ENCODE data around the gene TOMM70. TPM values are rescaled to one million over a fixed set of nuclear protein-coding genes. Genes with fewer than 3 reads are reported as not detected.
"Not testable (repeated sequence)": the region's sequence is repeated elsewhere in the genome, so short reads cannot be mapped to it uniquely, and the experiment has no call there.

The TOMM70 gene
- polyA plus RNA-seq (ENCODE audit: insufficient read length in 4 of 4) = 10 to 100 TPM; 62.8 to 75.6 (median 67.7) TPM

DNA sequence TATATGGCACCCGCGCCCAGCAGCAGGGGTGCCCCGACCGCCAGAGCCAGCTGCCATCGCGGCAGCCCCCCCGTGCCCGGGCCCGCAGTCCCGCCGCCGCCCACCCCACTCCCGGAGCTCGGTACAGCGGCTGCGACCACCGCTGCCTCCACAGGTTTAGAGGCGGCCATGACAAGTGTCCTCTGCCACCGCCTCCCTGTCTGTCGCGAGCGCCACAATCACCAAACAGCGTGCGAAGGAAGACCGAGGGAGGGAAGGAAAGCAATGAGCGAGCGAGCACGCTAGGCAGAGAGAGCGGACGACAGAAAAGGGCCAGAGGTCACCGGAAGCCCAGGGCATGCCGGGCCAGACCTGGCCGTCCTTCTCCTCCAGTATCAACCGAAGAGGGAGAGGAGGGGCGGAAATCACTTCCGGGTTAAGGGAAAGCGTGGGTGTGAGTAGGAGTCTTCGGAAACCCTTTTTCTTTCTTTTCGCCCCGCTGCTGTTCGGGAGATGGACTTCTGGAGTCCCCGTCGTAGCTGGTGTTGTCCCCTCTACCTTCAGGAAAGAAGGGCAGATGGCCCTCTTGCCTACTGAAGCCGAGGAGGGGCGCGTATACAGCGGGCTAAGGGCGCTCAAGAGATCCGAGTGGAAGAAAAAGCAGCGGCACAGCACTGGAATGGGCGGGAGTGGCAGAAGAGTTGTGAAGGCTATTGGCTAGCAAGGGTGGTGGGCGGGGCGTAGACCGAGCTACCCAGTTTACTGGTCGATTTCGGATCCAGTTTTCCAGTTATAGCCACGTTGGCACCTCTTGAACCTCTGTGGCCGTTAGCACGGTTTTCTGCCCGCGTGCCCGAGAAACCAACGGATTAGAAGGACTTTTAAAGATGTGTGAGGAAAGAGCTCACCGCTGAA is at the start of gene TOMM70, which contains the start of gene LNP1:
Gene TOMM70, minus strand, starts transcription at position 310 of the 894 bp plus-strand sequence. Its CDS starts 140 bp downstream, at position 170.
Gene LNP1, plus strand, starts transcription at position 760 of the 894 bp plus-strand sequence. CDS start 28,191 bp downstream, outside the sequence.
- peak; percentile 95 to 98 (median 98) for DNase-seq (ENCODE audit: low read depth in 4 of 4, low spot score in 2 of 4)

- no peak for DNase-seq (ENCODE audit: low read depth in 4 of 4, low spot score in 2 of 4)
Observed at GRCh38 chr3:100449214-100449613, 48.3 kb upstream of the TOMM70 start.

- no peak for DNase-seq (ENCODE audit: low read depth in 4 of 4, low spot score in 2 of 4)
Observed at GRCh38 chr3:100448079-100448478, 47.2 kb upstream of the TOMM70 start.

DNA sequence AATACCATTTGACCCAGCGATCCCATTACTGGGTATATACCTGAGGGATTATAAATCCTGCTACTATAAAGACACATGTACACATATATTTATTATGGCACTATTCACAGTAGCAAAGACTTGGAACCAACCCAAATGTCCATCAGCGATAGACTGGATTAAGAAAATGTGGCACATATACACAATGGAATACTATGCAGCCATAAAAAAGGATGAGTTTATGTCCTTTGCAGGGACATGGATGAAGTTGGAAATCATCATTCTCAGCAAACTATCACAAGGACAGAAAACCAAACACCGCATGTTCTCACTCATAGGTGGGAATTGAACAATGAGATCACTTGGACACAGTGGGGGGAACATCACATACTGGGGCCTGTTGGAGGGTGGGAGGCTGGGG is 46.2 kb upstream of the TOMM70 start:
- not testable (repeated sequence) for DNase-seq (ENCODE audit: low read depth in 4 of 4, low spot score in 2 of 4)

GRCh38 chr3:100443690-100444089 is 42.8 kb upstream of the TOMM70 start:
- no peak for DNase-seq (ENCODE audit: low read depth in 4 of 4, low spot score in 2 of 4)

- DNase-seq (ENCODE audit: low read depth in 4 of 4, low spot score in 2 of 4) = no peak
Observed at GRCh38 chr3:100440895-100441294, 40.0 kb upstream of the TOMM70 start.

- no peak for DNase-seq (ENCODE audit: low read depth in 4 of 4, low spot score in 2 of 4)
Observed at GRCh38 chr3:100438623-100438974, 37.7 kb upstream of the TOMM70 start.

DNA sequence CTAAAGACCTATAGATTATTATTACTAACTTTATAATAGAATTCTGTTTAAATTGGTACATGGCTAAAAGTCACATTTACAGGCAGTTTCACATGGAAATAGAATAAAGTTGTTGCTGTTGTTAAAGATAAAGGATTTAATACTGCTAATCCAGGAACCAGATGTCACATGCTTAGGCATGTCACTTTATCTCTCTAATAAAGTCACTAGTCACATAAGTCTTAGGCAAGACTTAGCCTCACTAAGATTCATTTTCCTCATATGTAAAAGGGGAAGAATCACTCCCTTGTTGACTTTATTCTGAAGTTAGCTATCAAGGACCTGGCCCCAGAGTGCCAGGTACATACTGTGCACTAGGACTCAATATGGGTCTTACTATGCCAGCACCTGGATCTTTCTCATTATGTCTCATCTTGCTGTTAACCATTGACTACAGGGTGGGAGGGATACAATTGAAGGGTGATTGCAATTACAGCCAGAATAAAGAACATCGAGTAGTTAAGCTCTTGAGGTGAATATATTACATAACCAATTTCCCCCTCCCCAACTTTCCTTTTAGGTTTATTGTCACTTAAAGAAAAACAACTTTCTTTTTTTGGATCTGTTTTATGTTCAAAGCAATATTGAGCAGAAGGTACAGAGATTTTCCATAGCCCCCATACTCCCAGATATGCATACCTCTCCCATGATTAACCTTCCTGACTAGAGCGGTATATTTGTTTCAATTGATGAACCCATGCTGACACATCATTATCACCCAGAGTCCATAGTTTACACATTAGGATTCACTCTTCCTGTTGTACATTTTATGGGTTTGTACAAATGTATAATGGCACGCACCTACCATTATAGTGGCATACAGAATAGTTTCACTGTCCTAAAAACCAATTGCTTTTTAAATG is 37.1 kb upstream of the TOMM70 start:
- DNase-seq (ENCODE audit: low read depth in 4 of 4, low spot score in 2 of 4) = no peak

- no peak for DNase-seq (ENCODE audit: low read depth in 4 of 4, low spot score in 2 of 4)
Observed at GRCh38 chr3:100436951-100437350, 36.1 kb upstream of the TOMM70 start.

DNA sequence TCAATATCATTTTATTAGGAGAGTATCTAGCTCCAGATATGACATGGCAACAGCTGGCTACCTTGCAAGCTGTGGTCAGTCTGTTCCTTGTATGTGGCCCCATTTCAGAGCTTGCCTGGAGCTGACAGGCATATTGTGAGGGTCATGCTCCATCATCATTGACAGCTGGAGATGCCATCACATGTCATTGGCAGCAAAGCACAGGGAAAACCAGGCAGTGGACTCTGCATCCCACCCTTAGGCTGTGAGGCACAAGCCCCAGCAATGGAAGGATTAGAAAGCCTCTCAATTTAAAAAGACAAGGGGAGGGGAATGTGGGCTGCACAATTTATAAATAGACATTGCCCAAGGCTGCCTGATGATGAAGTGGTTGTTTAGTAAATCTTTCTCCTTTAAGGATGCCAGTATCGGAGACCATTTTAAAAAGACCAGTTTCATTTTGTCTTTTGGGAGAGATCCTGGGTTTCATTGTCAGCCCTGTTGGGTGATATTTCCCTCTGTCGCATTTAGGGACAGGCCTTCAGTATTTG is 28.4 kb upstream of the TOMM70 start:
- no peak for DNase-seq (ENCODE audit: low read depth in 4 of 4, low spot score in 2 of 4)

- no peak for DNase-seq (ENCODE audit: low read depth in 4 of 4, low spot score in 2 of 4)
Observed at GRCh38 chr3:100427699-100428098, 26.8 kb upstream of the TOMM70 start.

DNA sequence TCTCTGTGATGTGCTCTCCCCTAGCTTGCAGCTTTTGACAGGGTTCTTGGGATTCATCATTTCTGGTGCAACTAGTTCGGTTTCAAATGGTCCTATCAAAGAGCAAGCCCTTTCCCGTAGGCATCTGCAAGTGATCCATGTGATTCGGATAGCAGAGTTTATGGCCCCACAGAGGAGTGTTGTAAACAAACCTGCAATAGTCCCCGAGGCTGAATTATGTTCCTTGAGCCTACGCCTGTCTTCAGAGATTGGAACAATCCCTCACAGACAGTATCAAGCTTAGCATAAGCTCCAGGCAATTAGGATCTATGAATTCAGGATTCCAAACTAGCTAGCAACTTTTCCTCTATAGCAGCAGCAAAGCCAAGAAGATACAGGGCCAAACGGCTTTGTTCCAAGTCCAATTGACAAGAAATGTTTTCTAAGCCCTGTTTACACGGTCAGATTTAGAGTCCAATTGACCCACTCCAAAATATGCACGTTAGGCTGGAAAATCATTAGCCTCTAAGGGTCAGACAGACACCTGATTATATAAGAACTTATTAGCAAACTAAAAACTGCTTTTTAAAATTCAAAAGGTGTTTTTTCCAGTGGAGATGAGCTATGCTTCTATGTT is 25.3 kb upstream of the TOMM70 start:
- no peak for DNase-seq (ENCODE audit: low read depth in 4 of 4, low spot score in 2 of 4)

- no peak for DNase-seq (ENCODE audit: low read depth in 4 of 4, low spot score in 2 of 4)
Observed at GRCh38 chr3:100425316-100425715, 24.4 kb upstream of the TOMM70 start.

DNA sequence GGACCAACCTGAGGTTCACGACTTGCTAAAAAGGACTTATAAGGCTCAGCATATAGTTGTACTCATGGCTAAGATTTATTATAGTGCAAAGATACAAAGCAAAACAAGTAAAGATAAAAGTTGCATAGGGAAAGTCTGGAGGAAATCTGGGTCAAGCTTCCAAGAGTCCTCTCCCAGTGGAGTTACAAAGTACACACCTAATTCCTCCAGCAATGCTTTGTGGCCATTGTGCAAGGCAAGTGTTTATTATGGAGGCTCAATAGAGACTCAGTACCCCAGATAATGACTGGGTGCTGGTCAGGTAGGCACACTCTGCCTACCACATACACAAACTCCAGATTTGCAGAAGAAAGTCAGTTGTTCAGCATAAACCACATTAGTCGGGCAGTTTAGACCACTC is 23.4 kb upstream of the TOMM70 start:
- DNase-seq (ENCODE audit: low read depth in 4 of 4, low spot score in 2 of 4) = no peak

DNA sequence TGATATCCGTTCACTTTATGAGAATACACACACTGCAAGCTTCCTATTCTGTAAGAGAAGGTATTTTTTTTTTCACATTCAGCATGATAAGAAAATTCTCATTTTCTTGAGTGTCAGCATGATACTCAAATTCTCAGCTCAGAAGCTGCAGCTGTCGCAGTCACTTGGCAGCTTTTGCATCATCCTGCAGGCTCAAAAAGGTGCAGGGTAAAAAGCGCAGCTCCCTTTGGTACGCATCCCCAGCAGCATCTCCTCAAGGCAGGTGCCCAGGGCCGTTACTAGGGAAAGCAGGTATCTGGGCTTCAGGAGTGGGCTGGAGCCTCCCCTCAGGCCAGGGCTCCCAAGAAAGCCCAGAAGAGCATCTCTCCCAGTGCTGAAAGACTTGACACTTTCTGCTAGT is 22.7 kb upstream of the TOMM70 start:
- no peak for DNase-seq (ENCODE audit: low read depth in 4 of 4, low spot score in 2 of 4)

DNA sequence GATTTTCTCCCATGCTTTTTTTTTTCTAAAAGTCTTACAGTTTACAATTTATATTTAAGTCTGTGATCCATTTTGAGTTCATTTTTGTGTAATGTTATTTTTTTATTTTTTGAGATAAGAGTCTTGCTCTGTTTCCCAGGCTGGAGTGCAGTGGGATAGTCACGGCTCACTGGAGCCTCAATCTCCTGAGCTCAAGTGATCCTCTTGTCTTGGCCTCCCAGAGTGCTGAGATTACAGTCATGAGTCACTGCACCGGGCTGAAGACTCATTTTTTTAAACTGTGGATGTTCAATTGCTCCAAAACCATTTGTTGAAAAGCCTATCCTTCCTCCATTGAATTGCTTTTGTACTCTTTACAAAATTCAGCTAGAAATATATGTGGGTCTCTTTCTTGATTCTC is 20.0 kb upstream of the TOMM70 start:
- no peak for DNase-seq (ENCODE audit: low read depth in 4 of 4, low spot score in 2 of 4)

DNA sequence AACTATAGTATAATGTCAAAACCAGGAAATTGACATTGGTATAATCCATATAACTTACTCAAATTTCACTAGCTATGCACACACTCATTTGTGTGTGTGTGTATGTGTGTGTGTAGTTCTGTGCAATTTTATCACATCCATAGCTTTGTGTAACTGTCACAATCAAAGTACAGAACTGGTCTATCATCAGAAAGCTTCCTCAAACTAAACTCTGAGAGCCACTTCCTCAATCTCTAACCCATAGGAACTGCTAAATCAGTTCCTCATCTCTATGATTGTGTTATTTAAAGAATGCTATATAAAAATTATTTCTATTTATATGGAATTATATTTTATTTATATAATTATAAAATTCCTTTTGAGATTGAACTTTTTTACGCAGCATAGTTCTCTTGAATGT is 18.5 kb upstream of the TOMM70 start:
- DNase-seq (ENCODE audit: low read depth in 4 of 4, low spot score in 2 of 4) = no peak

DNA sequence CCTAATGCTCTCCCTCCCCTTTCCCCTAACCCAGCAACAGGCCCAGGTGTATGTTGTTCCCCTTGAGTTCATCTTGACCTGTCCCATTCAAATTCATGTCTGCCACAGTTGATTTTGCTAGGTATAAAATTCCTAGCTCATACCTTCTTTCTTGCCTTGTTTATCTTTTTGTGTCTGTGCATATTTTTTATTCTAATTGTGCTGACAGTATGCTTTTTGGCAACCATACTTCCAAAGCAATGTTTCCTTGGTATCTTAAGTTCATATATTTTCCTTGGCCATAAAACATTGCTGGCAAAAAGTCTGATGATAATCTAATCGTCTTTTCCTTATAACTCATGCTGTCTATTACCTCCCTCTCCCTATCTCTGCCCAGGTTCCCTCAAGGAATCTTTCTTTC is 16.0 kb upstream of the TOMM70 start:
- DNase-seq (ENCODE audit: low read depth in 4 of 4, low spot score in 2 of 4) = no peak

DNA sequence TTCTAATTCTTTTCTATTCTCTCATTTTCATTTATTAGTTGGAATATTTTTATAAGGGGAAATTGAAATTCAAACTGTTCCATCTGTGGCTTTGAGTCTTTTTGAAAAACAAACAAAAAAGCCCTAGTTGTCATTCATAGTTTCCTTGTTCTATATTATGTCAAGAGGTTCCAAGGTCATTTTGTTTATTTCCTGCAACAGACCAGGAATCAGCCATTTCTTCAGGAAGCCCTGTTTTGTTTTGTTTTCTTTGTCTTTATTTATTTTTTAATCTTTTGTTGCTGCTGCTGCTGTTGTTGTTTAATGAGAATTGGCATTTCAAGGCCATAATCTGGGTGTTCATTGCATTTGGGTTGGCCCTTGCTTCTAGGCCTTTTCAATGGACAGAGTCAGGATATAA is 15.3 kb upstream of the TOMM70 start:
- DNase-seq (ENCODE audit: low read depth in 4 of 4, low spot score in 2 of 4) = no peak

DNA sequence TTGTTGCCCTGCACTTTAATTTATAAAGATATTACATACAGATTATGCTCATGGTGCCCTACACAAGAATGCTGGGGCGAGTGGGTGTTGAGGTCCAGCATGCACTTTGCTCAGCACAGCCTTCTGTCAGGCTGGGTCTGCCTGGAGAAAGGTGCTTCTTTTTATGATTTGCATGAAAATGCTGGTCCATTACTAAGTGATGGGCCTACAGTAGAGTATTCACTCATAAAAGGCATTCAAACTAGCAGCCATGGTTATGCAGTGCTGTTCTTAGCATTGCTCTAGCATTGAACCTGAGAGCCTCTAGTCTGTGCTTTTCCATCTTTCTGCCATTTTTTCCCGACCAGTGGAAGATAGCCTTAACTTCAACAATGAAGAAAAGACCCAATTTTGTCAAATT is 12.7 kb upstream of the TOMM70 start:
- no peak for DNase-seq (ENCODE audit: low read depth in 4 of 4, low spot score in 2 of 4)
